Natural killer cell treated with Interleukin-12 subunit alpha and Interleukin-12 subunit beta and Interleukin-15 and Interleukin-18, amount 100 ng/mL, for 72 hours (primary cell): Measurements from ENCODE around the gene MEIS2. TPM values are rescaled to one million over a fixed set of nuclear protein-coding genes. Genes with fewer than 3 reads are reported as not detected.

Experiments used
- ATAC-seq, 2 donors: fragments of 150-1000 bp; cut with Tn5 transposase in 1 of 2; sonication (Bioruptor Pico), chemical (Tn5 transposase) in 1 of 2; 2 replicates each; pipeline ENCODE4 v1.10.0; 2021
- DNase-seq: peaks from one replicate; pipeline ENCODE4 v3.0.0; 2022; ENCODE audit warnings: low spot score
- H3K27ac Mint-ChIP-seq, 2 donors: 1 replicate in 1 of 2; 2 replicates in 1 of 2; pipeline ENCODE4 v1.8.0; 2022; ENCODE audit warnings: mixed read lengths in 2 of 2, mild to moderate bottlenecking in 1 of 2, moderate library complexity in 1 of 2
- H3K27me3 Mint-ChIP-seq, 2 donors: 1 replicate in 1 of 2; 2 replicates in 1 of 2; pipeline ENCODE4 v1.8.0; 2022; ENCODE audit warnings: mixed read lengths in 2 of 2
- H3K36me3 Mint-ChIP-seq: one replicate; pipeline ENCODE4 v1.8.0; 2022; ENCODE audit warnings: mixed read lengths
- H3K4me1 Mint-ChIP-seq, 2 donors: 1 replicate in 1 of 2; 2 replicates in 1 of 2; pipeline ENCODE4 v1.8.0; 2022; ENCODE audit warnings: low read depth in 2 of 2, mixed read lengths in 2 of 2, mild to moderate bottlenecking in 1 of 2
- H3K4me3 Mint-ChIP-seq: one replicate; pipeline ENCODE4 v1.8.0; 2022; ENCODE audit warnings: mixed read lengths
- H3K9me3 Mint-ChIP-seq: 2 replicates; pipeline ENCODE4 v1.8.0; 2022; ENCODE audit warnings: mixed read lengths
- total RNA-seq, 2 donors: library from RNA; stranded (reverse); gene quantifications; one replicate each; pipeline ENCODE4 v1.2.3, GENCODE V29; 2022

Gene MEIS2
- total RNA-seq, 2 donors from 2014 or later = 0.26 TPM; not detected in 1

- Mint-ChIP-seq H3K36me3 (peaks cover 14% of the 10 kb centered on the region), H3K4me1 (no peaks in the 10 kb centered on the region), H3K4me3 (no peak overlapping the region), H3K9me3 (peaks cover 8% of the 10 kb centered on the region), H3K27ac (no peak overlapping the region), H3K27me3 (peaks cover 60 to 76% of the 10 kb centered on the region in 2 donors)
- no peak for ATAC-seq
- no peak for DNase-seq
Observed at GRCh38 chr15:36886701-36887100, 213.6 kb downstream of the MEIS2 start.

DNA sequence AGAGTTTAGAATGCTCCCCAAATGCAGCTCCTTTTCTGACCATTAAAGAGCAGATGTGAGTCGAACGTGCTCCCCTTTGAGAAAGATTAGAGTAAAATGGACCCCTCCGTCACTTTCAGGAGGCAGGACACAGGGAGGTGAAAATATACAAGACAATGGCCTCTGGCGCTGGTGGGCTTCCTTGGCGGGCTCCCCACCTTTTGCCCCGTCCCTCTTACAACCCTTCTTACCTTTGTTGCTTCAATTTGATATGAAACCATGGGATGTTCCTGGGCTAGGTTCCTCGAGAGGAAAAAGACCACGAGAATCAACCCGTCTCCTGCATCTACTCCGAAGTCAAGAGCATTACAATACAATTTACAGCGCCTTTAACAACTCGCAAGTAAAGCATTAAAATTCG is 214.2 kb downstream of the MEIS2 start:
- DNase-seq = no peak
- no peak overlapping the region for H3K27ac Mint-ChIP-seq
- ATAC-seq = no peak
- peaks cover 63 to 80% of the 10 kb centered on the region in 2 donors for H3K27me3 Mint-ChIP-seq
- no peak overlapping the region for H3K4me3 Mint-ChIP-seq
- H3K4me1 Mint-ChIP-seq = no peaks in the 10 kb centered on the region
- H3K36me3 Mint-ChIP-seq = peaks cover 17% of the 10 kb centered on the region
- H3K9me3 Mint-ChIP-seq = peaks cover 8% of the 10 kb centered on the region

- no peak overlapping the region for H3K4me3 Mint-ChIP-seq
- peaks cover 67 to 84% of the 10 kb centered on the region in 2 donors for H3K27me3 Mint-ChIP-seq
- no peak overlapping the region for H3K27ac Mint-ChIP-seq
- H3K36me3 Mint-ChIP-seq = peaks cover 21% of the 10 kb centered on the region
- DNase-seq (no peak), ATAC-seq (no peak)
- H3K4me1 Mint-ChIP-seq = no peaks in the 10 kb centered on the region
- peaks cover 8% of the 10 kb centered on the region for H3K9me3 Mint-ChIP-seq
Observed at GRCh38 chr15:36885771-36886170, 214.6 kb downstream of the MEIS2 start.

DNA sequence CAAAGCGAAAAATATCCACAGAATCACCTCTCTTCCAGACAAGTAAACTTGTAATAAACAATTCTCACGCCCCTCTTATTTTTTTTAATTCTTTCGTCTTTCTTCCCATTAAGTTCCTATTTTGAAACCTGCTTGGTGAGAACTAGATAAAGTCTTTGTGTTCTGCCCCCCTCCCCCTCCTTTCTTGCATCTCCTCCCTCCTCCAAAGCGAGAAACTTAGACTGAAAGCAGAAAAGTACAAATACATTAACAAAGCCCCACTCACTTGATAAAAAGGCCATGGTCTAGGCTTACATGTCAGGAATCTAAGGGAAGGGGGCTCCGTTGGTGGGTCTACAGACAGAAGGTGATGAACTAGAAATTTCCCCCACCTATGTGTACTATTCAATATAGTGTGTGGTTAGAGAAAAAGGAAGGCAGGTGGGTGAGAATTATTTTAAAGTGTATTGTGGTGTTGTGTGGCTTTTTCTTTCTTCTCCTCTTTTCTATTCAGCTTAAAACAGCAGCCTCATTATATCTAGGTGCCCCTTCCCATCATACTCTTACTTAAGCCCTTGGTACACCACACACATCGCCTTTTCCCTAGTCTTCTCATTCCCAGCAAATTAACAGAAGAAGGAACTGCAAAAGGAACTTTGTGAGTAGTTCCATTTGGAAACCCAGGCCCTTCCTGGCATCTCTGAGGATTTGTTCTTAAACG is 215.3 kb downstream of the MEIS2 start:
- Mint-ChIP-seq H3K27me3 (peaks cover 65 to 83% of the 10 kb centered on the region in 2 donors), H3K27ac (no peak overlapping the region), H3K36me3 (peaks cover 21% of the 10 kb centered on the region), H3K4me3 (no peak overlapping the region), H3K4me1 (no peaks in the 10 kb centered on the region), H3K9me3 (peaks cover 8% of the 10 kb centered on the region)
- ATAC-seq (no peak), DNase-seq (no peak)

GRCh38 chr15:36884518-36884875 is 215.9 kb downstream of the MEIS2 start:
- no peak overlapping the region for H3K4me3 Mint-ChIP-seq
- H3K36me3 Mint-ChIP-seq = peaks cover 21% of the 10 kb centered on the region

GRCh38 chr15:36883713-36884517 is 216.4 kb downstream of the MEIS2 start:
- peak; percentile 67 for DNase-seq
- H3K4me1 Mint-ChIP-seq = no peaks in the 10 kb centered on the region
- H3K9me3 Mint-ChIP-seq = peaks cover 8% of the 10 kb centered on the region
- ATAC-seq = no peak
- no peak overlapping the region for H3K27ac Mint-ChIP-seq
- H3K36me3 Mint-ChIP-seq = peaks cover 25% of the 10 kb centered on the region
- peaks cover 69 to 82% of the 10 kb centered on the region in 2 donors for H3K27me3 Mint-ChIP-seq
- no peak overlapping the region for H3K4me3 Mint-ChIP-seq

More at GRCh38 chr15:36884518-36884875, 215.9 kb downstream of the MEIS2 start:
- Mint-ChIP-seq H3K4me1 (no peaks in the 10 kb centered on the region), H3K27ac (no peak overlapping the region), H3K9me3 (peaks cover 8% of the 10 kb centered on the region), H3K27me3 (peaks cover 67 to 82% of the 10 kb centered on the region in 2 donors)
- ATAC-seq = no peak
- DNase-seq = no peak

- no peaks in the 10 kb centered on the region for H3K4me1 Mint-ChIP-seq
- H3K36me3 Mint-ChIP-seq = peaks cover 25% of the 10 kb centered on the region
- peaks cover 68 to 79% of the 10 kb centered on the region in 2 donors for H3K27me3 Mint-ChIP-seq
- no peak overlapping the region for H3K27ac Mint-ChIP-seq
- ATAC-seq = no peak
- H3K9me3 Mint-ChIP-seq = peaks cover 5% of the 10 kb centered on the region
- no peak for DNase-seq
- no peak overlapping the region for H3K4me3 Mint-ChIP-seq
Observed at GRCh38 chr15:36882487-36883131, 217.7 kb downstream of the MEIS2 start.

DNA sequence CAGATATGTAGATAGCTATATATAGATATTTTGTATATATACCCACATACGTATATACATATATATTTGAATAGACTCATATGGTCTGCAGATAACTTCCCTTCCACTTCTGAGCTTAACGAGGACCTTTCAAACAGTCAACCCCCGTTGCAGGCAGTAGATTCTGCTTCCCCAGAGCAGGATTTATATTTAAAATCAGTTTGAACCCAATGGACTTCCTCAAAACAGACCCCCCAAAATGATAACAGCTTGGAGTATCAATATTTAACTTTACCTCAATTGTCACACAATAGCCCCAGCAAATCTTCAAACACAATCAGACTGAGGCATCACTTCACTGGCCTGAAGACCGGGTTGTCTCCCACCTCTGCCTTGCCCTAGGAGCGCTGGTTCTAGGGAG is 218.3 kb downstream of the MEIS2 start:
- Mint-ChIP-seq H3K27ac (no peak overlapping the region), H3K36me3 (peaks cover 22% of the 10 kb centered on the region), H3K27me3 (peaks cover 68 to 79% of the 10 kb centered on the region in 2 donors), H3K4me3 (no peak overlapping the region), H3K9me3 (peaks cover 4% of the 10 kb centered on the region), H3K4me1 (no peaks in the 10 kb centered on the region)
- ATAC-seq (no peak), DNase-seq (no peak)

DNA sequence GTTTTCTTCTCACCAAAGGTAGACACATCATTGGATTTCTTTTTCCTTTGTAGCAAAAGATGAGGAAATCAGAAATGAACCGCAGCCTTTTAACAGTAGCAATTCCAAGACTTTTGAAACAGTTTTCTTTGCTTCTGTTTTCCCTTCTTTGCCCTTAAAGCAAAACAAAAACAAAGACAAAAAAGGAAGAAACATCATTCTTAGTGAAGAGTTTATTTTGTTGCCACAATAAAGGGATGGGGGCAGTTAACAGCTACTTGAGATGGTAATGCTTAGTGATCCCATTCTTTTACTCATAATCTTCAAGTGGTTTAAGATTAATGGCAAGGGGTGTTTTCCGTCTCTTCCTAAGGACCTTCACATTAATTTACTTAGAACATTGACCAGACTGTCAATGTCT is 218.8 kb downstream of the MEIS2 start:
- no peak overlapping the region for H3K4me3 Mint-ChIP-seq
- ATAC-seq (no peak), DNase-seq (no peak)
- peaks cover 64 to 79% of the 10 kb centered on the region in 2 donors for H3K27me3 Mint-ChIP-seq
- peaks cover 4% of the 10 kb centered on the region for H3K9me3 Mint-ChIP-seq
- no peak overlapping the region for H3K27ac Mint-ChIP-seq
- H3K36me3 Mint-ChIP-seq = peaks cover 17% of the 10 kb centered on the region
- no peaks in the 10 kb centered on the region for H3K4me1 Mint-ChIP-seq

DNA sequence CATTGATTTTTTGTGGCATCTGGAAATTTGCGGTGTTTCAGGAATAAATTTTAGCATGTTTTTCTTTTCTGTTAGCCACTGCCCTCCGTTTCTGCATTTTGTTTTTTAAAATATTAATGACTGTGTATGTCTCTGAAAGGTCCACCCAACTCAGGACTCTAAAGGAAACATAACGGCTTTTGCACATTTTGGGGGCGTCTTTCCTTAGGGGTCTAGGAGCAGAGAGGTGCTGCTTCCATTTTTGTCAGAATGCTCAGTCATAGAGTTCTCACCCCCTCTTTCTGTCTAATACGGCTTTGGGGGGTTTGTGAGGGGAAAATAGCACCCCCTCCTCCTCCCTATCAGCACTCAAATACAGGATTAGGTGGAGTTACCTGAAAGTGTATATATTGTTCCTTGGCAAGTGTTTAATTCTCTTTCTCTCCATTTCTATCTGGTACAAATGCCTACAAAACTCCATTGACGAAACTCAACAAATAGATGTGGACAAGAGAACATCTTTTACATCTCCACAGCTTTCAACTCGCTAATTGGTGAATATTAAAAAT is 219.4 kb downstream of the MEIS2 start:
- Mint-ChIP-seq H3K27ac (no peak overlapping the region), H3K27me3 (peaks cover 61 to 75% of the 10 kb centered on the region in 2 donors), H3K4me3 (no peak overlapping the region), H3K36me3 (peaks cover 16% of the 10 kb centered on the region), H3K9me3 (peaks cover 3% of the 10 kb centered on the region), H3K4me1 (no peaks in the 10 kb centered on the region)
- no peak for DNase-seq
- ATAC-seq = no peak

GRCh38 chr15:36880224-36880912 is 220.0 kb downstream of the MEIS2 start:
- H3K36me3 Mint-ChIP-seq = peaks cover 11% of the 10 kb centered on the region
- no peaks in the 10 kb centered on the region for H3K4me1 Mint-ChIP-seq
- H3K4me3 Mint-ChIP-seq = no peak overlapping the region
- no peak overlapping the region for H3K27ac Mint-ChIP-seq
- no peak for DNase-seq
- H3K27me3 Mint-ChIP-seq = peaks cover 59 to 75% of the 10 kb centered on the region in 2 donors
- no peaks in the 10 kb centered on the region for H3K9me3 Mint-ChIP-seq
- ATAC-seq = no peak

DNA sequence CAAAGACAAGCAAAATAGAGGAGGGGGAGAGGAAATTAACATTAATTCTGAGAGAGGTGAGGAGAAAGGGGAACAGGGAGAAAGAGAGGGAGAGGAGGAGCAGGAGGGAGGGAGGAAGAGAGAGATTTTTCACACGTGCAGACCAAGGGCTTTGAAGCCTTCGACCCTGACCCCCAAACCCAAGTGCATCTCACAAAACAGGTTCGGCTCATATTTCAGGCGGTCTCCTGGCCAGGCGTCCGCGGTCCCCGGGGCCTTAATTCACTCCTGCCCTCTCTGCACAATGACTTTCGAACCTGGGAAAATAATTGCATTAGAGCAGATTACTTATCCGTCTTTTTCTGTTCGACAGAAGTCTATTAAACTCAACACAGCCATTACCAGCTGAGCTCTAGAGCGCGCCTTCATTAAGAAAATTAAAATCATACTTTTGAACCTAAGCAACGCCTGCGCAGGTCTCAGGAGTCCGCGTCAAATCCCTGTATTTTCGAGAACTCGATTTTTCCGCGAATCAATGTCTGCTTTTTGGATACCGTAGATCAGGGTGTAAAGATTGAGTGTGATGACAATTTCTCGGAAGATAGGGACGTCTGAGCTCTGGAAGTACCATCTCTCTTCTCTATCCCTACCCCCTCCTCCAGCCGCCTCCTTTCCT is 220.7 kb downstream of the MEIS2 start:
- ATAC-seq (no peak), DNase-seq (no peak)
- no peak overlapping the region for H3K4me3 Mint-ChIP-seq
- no peaks in the 10 kb centered on the region for H3K9me3 Mint-ChIP-seq
- H3K4me1 Mint-ChIP-seq = no peaks in the 10 kb centered on the region
- peaks cover 11% of the 10 kb centered on the region for H3K36me3 Mint-ChIP-seq
- peaks cover 55 to 73% of the 10 kb centered on the region in 2 donors for H3K27me3 Mint-ChIP-seq
- no peak overlapping the region for H3K27ac Mint-ChIP-seq
